ENCODE results near the gene PRKCA.

- TF ChIP-seq CTCF (IDR thresholded peaks at IDR 0.05) = no peak
- no peak for TF ChIP-seq POLR2A (IDR thresholded peaks at IDR 0.05)
Observed at GRCh38 chr17:66630828-66631472, 328.5 kb downstream of the PRKCA start.
